Adrenal gland (tissue), 5 donors: ENCODE measurements around the gene SORT1.

ENCODE experiments used
- POLR2A ChIP-seq, 2 donors: fragments of 450-650 bp; IDR thresholded peaks; one replicate each; pipeline ENCODE4 v1.6.1; 2017; ENCODE audit warnings: antibody characterized with exemption in 2 of 2, mild to moderate bottlenecking in 2 of 2, moderate library complexity in 1 of 2
- TF ChIP-seq, protein P1 (sequence below), 6 experiments: fragments of 450-650 bp in 4 of 6; fragments of 200-600 bp in 2 of 6; sonication (generic) in 1 of 6; IDR thresholded peaks; 1 replicate in 5 of 6; 2 replicates in 1 of 6; pipeline versions ENCODE4 v1.5.1 to v1.8.0; 2016 to 2021; ENCODE audit warnings: antibody characterized with exemption in 6 of 6, mild to moderate bottlenecking in 2 of 6, moderate library complexity in 1 of 6
- donor health status: DM: no; HTN: no; CAD: no.

- TF ChIP-seq POLR2A (IDR thresholded peaks at IDR 0.05), result no peak
- TF ChIP-seq, protein P1, sequence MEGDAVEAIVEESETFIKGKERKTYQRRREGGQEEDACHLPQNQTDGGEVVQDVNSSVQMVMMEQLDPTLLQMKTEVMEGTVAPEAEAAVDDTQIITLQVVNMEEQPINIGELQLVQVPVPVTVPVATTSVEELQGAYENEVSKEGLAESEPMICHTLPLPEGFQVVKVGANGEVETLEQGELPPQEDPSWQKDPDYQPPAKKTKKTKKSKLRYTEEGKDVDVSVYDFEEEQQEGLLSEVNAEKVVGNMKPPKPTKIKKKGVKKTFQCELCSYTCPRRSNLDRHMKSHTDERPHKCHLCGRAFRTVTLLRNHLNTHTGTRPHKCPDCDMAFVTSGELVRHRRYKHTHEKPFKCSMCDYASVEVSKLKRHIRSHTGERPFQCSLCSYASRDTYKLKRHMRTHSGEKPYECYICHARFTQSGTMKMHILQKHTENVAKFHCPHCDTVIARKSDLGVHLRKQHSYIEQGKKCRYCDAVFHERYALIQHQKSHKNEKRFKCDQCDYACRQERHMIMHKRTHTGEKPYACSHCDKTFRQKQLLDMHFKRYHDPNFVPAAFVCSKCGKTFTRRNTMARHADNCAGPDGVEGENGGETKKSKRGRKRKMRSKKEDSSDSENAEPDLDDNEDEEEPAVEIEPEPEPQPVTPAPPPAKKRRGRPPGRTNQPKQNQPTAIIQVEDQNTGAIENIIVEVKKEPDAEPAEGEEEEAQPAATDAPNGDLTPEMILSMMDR (IDR thresholded peaks at IDR 0.05), result peak; percentile 86 to 100 (median 100)
These were observed 133.9 kb downstream of the SORT1 start for GRCh38 chr1:109263597-109264378.
